ENCODE results near the gene OCA2.

Gene OCA2

DNA sequence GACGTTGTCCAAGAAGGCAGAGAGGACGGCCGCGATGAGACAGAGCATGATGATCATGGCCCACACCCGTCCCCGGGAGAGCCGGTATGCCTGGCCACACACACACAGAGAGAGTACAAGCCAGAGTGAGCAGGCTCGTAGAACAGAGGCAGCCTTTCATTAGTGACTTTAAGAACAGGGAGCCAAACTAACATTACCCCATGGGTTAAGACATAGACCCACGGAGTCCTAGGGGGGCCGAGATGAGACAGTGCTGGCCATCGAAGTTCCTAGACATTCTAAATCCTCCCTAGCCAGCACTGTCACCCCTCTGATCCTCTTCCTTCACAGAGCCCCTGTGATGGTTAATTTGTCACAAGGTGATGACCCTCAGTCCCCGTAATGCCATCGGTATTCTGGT, 114.0 kb downstream of the OCA2 start:
- Histone ChIP-seq H3K9me2 (ENCODE audit: low read depth, low read length) (no peaks in the 10 kb centered on the region), H3K4me2 (ENCODE audit: low read length) (no peak overlapping the region), H3K9me3 (ENCODE audit: low read length) (no peaks in the 10 kb centered on the region), H3K27me3 (ENCODE audit: insufficient read depth, low read length) (no peaks in the 10 kb centered on the region), H3K36me3 (ENCODE audit: insufficient read depth, low read length) (no peaks in the 10 kb centered on the region), H3K4me3 (ENCODE audit: low read depth, low read length, poor library complexity, severe bottlenecking) (no peak overlapping the region), H3K79me2 (ENCODE audit: insufficient read depth, low read length) (no peaks in the 10 kb centered on the region), H3K27ac (ENCODE audit: low read depth, low read length, poor library complexity, severe bottlenecking) (no peak overlapping the region), H3K9ac (ENCODE audit: low read length) (no peak overlapping the region), H3F3A (ENCODE audit: insufficient read depth, low read length) (no peaks in the 10 kb centered on the region), H3K4me1 (ENCODE audit: insufficient read depth, low read length, severe bottlenecking) (no peaks in the 10 kb centered on the region), H2AFZ (ENCODE audit: low read length) (no peak overlapping the region), H4K20me1 (ENCODE audit: insufficient read depth, low read length) (no peaks in the 10 kb centered on the region)
- no peak for TF ChIP-seq EZH2 (IDR thresholded peaks at IDR 0.05; ENCODE audit: borderline replicate concordance, low read length)
- TF ChIP-seq, protein P1, sequence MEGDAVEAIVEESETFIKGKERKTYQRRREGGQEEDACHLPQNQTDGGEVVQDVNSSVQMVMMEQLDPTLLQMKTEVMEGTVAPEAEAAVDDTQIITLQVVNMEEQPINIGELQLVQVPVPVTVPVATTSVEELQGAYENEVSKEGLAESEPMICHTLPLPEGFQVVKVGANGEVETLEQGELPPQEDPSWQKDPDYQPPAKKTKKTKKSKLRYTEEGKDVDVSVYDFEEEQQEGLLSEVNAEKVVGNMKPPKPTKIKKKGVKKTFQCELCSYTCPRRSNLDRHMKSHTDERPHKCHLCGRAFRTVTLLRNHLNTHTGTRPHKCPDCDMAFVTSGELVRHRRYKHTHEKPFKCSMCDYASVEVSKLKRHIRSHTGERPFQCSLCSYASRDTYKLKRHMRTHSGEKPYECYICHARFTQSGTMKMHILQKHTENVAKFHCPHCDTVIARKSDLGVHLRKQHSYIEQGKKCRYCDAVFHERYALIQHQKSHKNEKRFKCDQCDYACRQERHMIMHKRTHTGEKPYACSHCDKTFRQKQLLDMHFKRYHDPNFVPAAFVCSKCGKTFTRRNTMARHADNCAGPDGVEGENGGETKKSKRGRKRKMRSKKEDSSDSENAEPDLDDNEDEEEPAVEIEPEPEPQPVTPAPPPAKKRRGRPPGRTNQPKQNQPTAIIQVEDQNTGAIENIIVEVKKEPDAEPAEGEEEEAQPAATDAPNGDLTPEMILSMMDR (IDR thresholded peaks at IDR 0.05; ENCODE audit: low read length): no peak

DNA sequence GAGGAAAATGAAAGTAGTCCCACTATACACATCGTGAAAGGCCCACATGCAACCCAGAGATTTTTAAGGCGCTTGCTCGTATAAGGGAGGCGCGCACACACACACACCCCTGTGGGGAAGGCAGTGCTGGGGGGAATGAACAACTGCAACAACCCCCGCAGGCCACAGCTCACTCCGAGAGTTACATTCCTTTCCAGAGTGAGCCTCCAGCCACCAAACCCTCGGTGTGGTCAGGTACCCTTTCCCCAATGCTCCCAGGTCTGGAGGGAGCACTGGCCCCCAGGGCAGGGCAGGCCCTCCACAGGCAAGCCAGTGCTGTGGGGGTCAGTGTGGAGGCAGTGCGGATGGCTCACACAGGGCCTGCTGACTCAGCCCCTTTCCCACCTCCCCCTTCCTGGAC, 115.6 kb downstream of the OCA2 start:
- H3K27me3 ChIP-seq (ENCODE audit: insufficient read depth, low read length): 0 out of 2 replicates have a peak, but pooled peaks cover 3% of the 10 kb centered on the region

DNA sequence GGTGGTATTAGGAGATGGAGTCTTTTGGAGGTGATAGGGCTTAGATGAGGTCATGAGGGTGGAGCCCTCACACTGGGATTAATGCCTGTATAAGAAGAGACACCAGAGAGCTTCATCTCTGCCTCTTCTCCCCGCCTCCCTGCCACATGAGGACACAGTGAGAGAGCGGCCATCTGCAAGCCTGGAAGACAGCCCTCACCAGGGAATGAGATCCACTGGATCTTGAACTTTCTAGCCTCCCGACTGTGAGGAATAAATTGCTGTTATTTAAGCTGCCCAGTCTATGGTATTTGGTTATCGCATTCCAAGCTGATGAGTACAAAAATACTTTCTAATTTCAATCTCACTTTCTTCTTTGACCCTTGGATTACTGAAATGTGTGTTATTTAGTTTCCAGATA, 121.4 kb downstream of the OCA2 start:
- Histone ChIP-seq H3K27me3 (ENCODE audit: insufficient read depth, low read length) (0 out of 2 replicates have a peak, but pooled peaks cover 3% of the 10 kb centered on the region), H3K9me3 (ENCODE audit: low read length) (0 out of 2 replicates have a peak, but pooled peaks cover 2% of the 10 kb centered on the region), H3K27ac (ENCODE audit: low read depth, low read length, poor library complexity, severe bottlenecking) (no peak overlapping the region), H2AFZ (ENCODE audit: low read length) (no peak overlapping the region), H3F3A (ENCODE audit: insufficient read depth, low read length) (no peaks in the 10 kb centered on the region), H3K79me2 (ENCODE audit: insufficient read depth, low read length) (no peaks in the 10 kb centered on the region), H3K36me3 (ENCODE audit: insufficient read depth, low read length) (no peaks in the 10 kb centered on the region), H3K9me2 (ENCODE audit: low read depth, low read length) (no peaks in the 10 kb centered on the region), H3K4me3 (ENCODE audit: low read depth, low read length, poor library complexity, severe bottlenecking) (no peak overlapping the region), H3K4me2 (ENCODE audit: low read length) (no peak overlapping the region), H4K20me1 (ENCODE audit: insufficient read depth, low read length) (no peaks in the 10 kb centered on the region), H3K4me1 (ENCODE audit: insufficient read depth, low read length, severe bottlenecking) (no peaks in the 10 kb centered on the region), H3K9ac (ENCODE audit: low read length) (no peak overlapping the region)
- TF ChIP-seq EZH2 (IDR thresholded peaks at IDR 0.05; ENCODE audit: borderline replicate concordance, low read length): no peak
- TF ChIP-seq, protein P1 (IDR thresholded peaks at IDR 0.05; ENCODE audit: low read length): no peak

More for the DNA sequence above, 115.6 kb downstream of the OCA2 start:
- H3K4me1 ChIP-seq (ENCODE audit: insufficient read depth, low read length, severe bottlenecking): no peaks in the 10 kb centered on the region
- H3K4me3 ChIP-seq (ENCODE audit: low read depth, low read length, poor library complexity, severe bottlenecking): no peak overlapping the region
- no peak overlapping the region for H3K27ac ChIP-seq (ENCODE audit: low read depth, low read length, poor library complexity, severe bottlenecking)
- no peak overlapping the region for H3K9ac ChIP-seq (ENCODE audit: low read length)
- no peaks in the 10 kb centered on the region for H3K36me3 ChIP-seq (ENCODE audit: insufficient read depth, low read length)
- H3K9me2 ChIP-seq (ENCODE audit: low read depth, low read length): no peaks in the 10 kb centered on the region
- TF ChIP-seq, protein P1 (IDR thresholded peaks at IDR 0.05; ENCODE audit: low read length): no peak
- no peak overlapping the region for H2AFZ ChIP-seq (ENCODE audit: low read length)
- no peak overlapping the region for H3K4me2 ChIP-seq (ENCODE audit: low read length)
- H4K20me1 ChIP-seq (ENCODE audit: insufficient read depth, low read length): no peaks in the 10 kb centered on the region
- no peaks in the 10 kb centered on the region for H3F3A ChIP-seq (ENCODE audit: insufficient read depth, low read length)
- no peaks in the 10 kb centered on the region for H3K9me3 ChIP-seq (ENCODE audit: low read length)
- H3K79me2 ChIP-seq (ENCODE audit: insufficient read depth, low read length): no peaks in the 10 kb centered on the region
